Fibroblast of pulmonary artery (primary cell): ENCODE data around the gene IGFBP5.

Experiments used
- DNase-seq: peaks from one replicate; pipeline ENCODE4 v3.0.0-alpha.2; 2010; ENCODE audit warnings: low read depth
- H3K4me3 ChIP-seq: replicated peaks from 2 replicates; pipeline ENCODE4 v1.5.1; 2011; ENCODE audit warnings: low read depth, mild to moderate bottlenecking, control low read depth, low read length, moderate library complexity
- TF ChIP-seq, protein P1 (sequence below): IDR thresholded peaks from 2 replicates; pipeline ENCODE4 v1.5.1; 2011; ENCODE audit warnings: mild to moderate bottlenecking, control low read depth, low read length, inconsistent platforms; ENCODE audit errors: missing control alignments

Gene IGFBP5

DNA sequence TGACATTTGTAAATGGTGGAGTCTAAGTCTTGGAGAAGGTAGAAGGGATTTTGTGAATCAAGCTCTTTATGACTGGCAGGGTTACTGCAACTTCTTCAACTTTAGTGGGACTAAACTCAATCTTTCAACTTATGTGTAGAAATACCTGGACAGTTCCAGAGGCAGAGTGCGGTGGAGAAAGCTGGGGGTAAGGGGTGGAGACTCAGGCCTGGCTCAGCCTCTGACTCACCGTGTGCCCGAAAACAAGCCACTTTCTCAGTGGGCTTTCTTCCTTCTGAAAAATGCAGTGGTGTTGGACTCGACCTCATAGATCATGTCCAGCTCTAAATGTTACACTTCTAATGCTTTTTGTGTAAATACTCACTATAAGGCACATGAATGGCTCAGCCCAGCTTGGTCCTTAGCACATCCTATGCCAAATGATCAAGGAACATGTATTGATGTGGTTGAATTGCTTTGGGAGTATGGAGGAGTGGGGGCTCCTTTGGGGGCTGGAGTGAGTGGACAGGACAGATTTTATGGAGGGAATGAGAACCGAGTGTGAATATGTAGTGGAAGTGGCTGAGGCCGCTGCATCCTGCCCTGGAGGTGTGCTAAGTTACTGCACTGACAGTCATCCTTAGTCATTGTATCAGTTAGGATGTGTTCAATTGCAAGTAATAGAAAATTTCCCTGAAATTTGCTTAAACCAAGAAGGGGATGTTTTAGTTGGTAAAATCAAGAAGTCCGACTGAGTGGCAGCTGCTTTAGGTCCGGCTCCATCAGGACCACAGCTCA is 32.2 kb upstream of the IGFBP5 start:
- H3K4me3 ChIP-seq: no peak overlapping the region
- TF ChIP-seq, protein P1, sequence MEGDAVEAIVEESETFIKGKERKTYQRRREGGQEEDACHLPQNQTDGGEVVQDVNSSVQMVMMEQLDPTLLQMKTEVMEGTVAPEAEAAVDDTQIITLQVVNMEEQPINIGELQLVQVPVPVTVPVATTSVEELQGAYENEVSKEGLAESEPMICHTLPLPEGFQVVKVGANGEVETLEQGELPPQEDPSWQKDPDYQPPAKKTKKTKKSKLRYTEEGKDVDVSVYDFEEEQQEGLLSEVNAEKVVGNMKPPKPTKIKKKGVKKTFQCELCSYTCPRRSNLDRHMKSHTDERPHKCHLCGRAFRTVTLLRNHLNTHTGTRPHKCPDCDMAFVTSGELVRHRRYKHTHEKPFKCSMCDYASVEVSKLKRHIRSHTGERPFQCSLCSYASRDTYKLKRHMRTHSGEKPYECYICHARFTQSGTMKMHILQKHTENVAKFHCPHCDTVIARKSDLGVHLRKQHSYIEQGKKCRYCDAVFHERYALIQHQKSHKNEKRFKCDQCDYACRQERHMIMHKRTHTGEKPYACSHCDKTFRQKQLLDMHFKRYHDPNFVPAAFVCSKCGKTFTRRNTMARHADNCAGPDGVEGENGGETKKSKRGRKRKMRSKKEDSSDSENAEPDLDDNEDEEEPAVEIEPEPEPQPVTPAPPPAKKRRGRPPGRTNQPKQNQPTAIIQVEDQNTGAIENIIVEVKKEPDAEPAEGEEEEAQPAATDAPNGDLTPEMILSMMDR: no peak
- DNase-seq: no peak

DNA sequence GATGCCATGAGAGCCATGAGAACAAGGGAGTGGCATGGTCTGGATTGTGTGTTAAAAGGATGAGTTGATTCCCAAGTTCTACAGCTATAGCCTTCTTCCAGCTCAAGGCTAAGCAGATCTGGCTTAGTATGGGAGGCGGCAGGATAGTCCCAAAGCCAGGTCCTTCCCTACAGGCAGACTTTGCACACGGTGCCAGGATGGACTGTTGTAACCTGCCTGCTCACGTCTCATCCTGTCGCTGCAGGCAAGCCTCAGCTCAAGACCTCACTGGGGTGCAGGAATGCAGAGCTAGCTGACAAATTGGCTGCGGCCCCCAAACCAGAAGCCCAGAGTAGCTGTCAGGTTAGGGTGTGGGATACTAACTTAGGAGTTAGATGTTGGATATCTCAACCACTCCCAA is 28.8 kb upstream of the IGFBP5 start:
- no peak for DNase-seq
- H3K4me3 ChIP-seq: no peak overlapping the region
- TF ChIP-seq, protein P1: no peak

- DNase-seq: no peak
- TF ChIP-seq, protein P1: no peak
- H3K4me3 ChIP-seq: no peak overlapping the region
Measured at GRCh38 chr2:216721141-216721540, 25.8 kb upstream of the IGFBP5 start.

DNA sequence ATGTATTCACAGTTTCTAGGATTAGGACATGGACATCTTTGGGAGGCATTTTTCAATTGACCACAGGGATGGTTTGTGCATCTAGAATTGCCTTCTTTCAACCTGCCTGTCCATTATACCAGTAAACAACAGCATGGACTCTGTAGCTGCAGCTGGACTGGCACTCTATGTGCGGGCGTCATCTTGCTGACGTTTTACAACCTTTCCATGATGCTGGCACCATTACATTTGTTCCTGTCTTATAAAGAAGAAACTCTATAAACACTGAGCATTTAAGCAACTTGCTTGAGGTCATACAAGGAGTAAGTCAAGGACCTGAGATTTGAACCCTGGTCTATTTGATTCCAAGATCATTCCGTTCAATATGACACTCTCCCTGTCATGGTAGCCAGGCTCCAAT is 25.4 kb upstream of the IGFBP5 start:
- no peak overlapping the region for H3K4me3 ChIP-seq
- DNase-seq: no peak
- TF ChIP-seq, protein P1: no peak

GRCh38 chr2:216717907-216718615 is 22.7 kb upstream of the IGFBP5 start:
- no peak for DNase-seq
- TF ChIP-seq, protein P1: no peak
- H3K4me3 ChIP-seq: no peak overlapping the region

GRCh38 chr2:216717491-216717901 is 22.1 kb upstream of the IGFBP5 start:
- DNase-seq: no peak
- TF ChIP-seq, protein P1: no peak
- no peak overlapping the region for H3K4me3 ChIP-seq
